ENCODE data around the gene VWA2.

- no peak for TF ChIP-seq EZH2phosphoT487 (IDR thresholded peaks at IDR 0.05; ENCODE audit: borderline replicate concordance)
- TF ChIP-seq, protein P1, sequence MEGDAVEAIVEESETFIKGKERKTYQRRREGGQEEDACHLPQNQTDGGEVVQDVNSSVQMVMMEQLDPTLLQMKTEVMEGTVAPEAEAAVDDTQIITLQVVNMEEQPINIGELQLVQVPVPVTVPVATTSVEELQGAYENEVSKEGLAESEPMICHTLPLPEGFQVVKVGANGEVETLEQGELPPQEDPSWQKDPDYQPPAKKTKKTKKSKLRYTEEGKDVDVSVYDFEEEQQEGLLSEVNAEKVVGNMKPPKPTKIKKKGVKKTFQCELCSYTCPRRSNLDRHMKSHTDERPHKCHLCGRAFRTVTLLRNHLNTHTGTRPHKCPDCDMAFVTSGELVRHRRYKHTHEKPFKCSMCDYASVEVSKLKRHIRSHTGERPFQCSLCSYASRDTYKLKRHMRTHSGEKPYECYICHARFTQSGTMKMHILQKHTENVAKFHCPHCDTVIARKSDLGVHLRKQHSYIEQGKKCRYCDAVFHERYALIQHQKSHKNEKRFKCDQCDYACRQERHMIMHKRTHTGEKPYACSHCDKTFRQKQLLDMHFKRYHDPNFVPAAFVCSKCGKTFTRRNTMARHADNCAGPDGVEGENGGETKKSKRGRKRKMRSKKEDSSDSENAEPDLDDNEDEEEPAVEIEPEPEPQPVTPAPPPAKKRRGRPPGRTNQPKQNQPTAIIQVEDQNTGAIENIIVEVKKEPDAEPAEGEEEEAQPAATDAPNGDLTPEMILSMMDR (conservative IDR thresholded peaks at IDR 0.05; ENCODE audit: low read length) = no peak
Measured at GRCh38 chr10:114259824-114260223, 20.8 kb downstream of the VWA2 start.
